Uterus (tissue), 4 donors: ENCODE data around the gene HACE1. TPM values are rescaled to one million over a fixed set of nuclear protein-coding genes. Genes with fewer than 3 reads are reported as not detected.
"Not testable (repeated sequence)": the region's sequence is repeated elsewhere in the genome, so short reads cannot be mapped to it uniquely, and the experiment has no call there.

Experiments
- DNase-seq, 2 donors: peaks; one replicate each; pipeline ENCODE4 v3.0.0-alpha.2; 2019 to 2020
- H3K27ac ChIP-seq, 2 donors: fragments of 200-600 bp; sonication (generic); 1 replicate in 1 of 2; 2 replicates in 1 of 2; pipeline ENCODE4 v1.5.1; 2016 to 2018
- H3K27me3 ChIP-seq, 2 donors: fragments of 200-600 bp; sonication (generic); one replicate each; pipeline ENCODE4 v1.5.1; 2018 to 2019; ENCODE audit warnings: control low read depth in 1 of 2
- H3K36me3 ChIP-seq, 2 donors: fragments of 200-600 bp; sonication (generic); one replicate each; pipeline ENCODE4 v1.5.1; 2019; ENCODE audit warnings: control low read depth in 1 of 2
- H3K4me1 ChIP-seq, 2 donors: fragments of 200-600 bp; sonication (generic); one replicate each; pipeline ENCODE4 v1.5.1; 2018 to 2019; ENCODE audit warnings: control low read depth in 1 of 2
- H3K4me3 ChIP-seq, 2 donors: fragments of 200-600 bp; sonication (generic); 1 replicate in 1 of 2; 2 replicates in 1 of 2; pipeline ENCODE4 v1.5.1; 2018 to 2019; ENCODE audit warnings: mild to moderate bottlenecking in 1 of 2
- H3K9me3 ChIP-seq, 2 donors: fragments of 200-600 bp; sonication (generic); one replicate each; pipeline ENCODE4 v1.5.1; 2019; ENCODE audit warnings: control low read depth in 1 of 2
- POLR2A ChIP-seq, 2 donors: fragments of 450-650 bp; IDR thresholded peaks; one replicate each; pipeline ENCODE4 v1.6.1; 2016; ENCODE audit warnings: antibody characterized with exemption in 2 of 2, mild to moderate bottlenecking in 1 of 2, moderate library complexity in 1 of 2
- intact Hi-C: fragments of 100-400 bp; cut with DNase I; formaldehyde crosslinking; loops from one replicate; pipeline ENCODE4 v1.15.1; 2023; ENCODE audit warnings: low total_unique reads
- total RNA-seq, 4 donors: library from RNA; depleted of rRNA in 3 of 4; stranded (reverse); fragments of >200 nt in 3 of 4; gene quantifications; one replicate each; pipeline versions ENCODE4 v1.1.0 to v1.2.4, GENCODE V29; 2014 to 2023
- TF ChIP-seq, protein P1 (sequence below), 4 experiments: fragments of 200-600 bp in 2 of 4; fragments of 450-650 bp in 2 of 4; sonication (generic) in 2 of 4; IDR thresholded peaks; one replicate each; pipeline ENCODE4 v1.5.1; 2016 to 2019; ENCODE audit warnings: antibody characterized with exemption in 4 of 4, mild to moderate bottlenecking in 2 of 4, moderate library complexity in 1 of 4
- donor health status: DM: yes; HTN: yes; CAD: no.

The HACE1 gene
- total RNA-seq, 4 donors from 2014 or later: 15.9 to 44.3 (median 26.8) TPM

DNA sequence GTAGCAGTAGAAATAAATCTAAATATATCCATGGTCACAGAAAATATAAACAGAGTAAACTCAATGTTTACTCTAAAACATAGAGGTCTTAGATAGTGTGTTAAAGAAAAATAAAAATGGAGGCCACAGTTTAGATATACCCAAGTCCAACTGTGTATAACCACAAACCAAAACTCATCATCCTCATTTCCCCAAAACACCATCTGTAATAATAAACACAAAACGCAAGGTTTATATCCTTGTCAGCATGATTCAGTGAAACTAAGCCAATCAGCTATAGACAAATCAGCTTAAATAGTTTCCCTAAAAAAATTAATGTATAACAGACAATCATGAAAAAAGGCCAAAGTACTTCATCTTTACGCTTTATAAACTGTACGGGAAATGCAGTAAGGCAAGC lies 2.7 kb upstream of the HACE1 start:
- Histone ChIP-seq H3K36me3 (no peaks in the 10 kb centered on the region), H3K4me1 (no peaks in the 10 kb centered on the region)
- intact Hi-C loops: no loop called here

DNA sequence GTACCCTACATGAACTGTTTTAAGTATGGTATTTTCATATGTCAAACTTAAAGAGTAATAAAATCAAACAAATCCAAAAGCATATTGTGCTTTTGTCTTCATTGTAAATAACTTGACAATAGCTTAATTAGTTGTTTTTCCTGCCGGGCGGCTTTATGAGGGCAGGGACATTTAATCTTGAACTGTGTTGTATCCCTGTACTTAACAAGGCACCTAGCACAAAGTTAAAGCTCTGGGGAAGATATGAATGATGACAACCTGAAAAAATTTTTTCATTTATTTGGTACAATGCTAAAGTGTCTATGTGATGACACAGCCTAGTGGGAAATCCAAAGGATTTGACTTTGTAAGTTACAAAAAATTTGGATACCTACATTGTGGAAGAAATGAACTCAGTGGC lies 502 bp upstream of the HACE1 start:
- no peaks in the 10 kb centered on the region for H3K27me3 ChIP-seq
- peak overlapping the region; percentile 80 to 83 for H3K27ac ChIP-seq
- H3K36me3 ChIP-seq: no peaks in the 10 kb centered on the region
- no peak for DNase-seq
- H3K4me1 ChIP-seq: no peaks in the 10 kb centered on the region
- no peaks in the 10 kb centered on the region for H3K9me3 ChIP-seq
- peak overlapping the region; percentile 63 to 80 for H3K4me3 ChIP-seq
- no peak for TF ChIP-seq POLR2A (IDR thresholded peaks at IDR 0.05)
- TF ChIP-seq, protein P1, sequence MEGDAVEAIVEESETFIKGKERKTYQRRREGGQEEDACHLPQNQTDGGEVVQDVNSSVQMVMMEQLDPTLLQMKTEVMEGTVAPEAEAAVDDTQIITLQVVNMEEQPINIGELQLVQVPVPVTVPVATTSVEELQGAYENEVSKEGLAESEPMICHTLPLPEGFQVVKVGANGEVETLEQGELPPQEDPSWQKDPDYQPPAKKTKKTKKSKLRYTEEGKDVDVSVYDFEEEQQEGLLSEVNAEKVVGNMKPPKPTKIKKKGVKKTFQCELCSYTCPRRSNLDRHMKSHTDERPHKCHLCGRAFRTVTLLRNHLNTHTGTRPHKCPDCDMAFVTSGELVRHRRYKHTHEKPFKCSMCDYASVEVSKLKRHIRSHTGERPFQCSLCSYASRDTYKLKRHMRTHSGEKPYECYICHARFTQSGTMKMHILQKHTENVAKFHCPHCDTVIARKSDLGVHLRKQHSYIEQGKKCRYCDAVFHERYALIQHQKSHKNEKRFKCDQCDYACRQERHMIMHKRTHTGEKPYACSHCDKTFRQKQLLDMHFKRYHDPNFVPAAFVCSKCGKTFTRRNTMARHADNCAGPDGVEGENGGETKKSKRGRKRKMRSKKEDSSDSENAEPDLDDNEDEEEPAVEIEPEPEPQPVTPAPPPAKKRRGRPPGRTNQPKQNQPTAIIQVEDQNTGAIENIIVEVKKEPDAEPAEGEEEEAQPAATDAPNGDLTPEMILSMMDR (IDR thresholded peaks at IDR 0.05): no peak
- intact Hi-C loops: no loop called here

More for the DNA sequence above, 2.7 kb upstream of the HACE1 start:
- Histone ChIP-seq H3K9me3 (no peaks in the 10 kb centered on the region), H3K27me3 (no peaks in the 10 kb centered on the region), H3K4me3 (no peak overlapping the region), H3K27ac (no peak overlapping the region)
- DNase-seq: no peak
- TF ChIP-seq, protein P1 (IDR thresholded peaks at IDR 0.05): no peak
- no peak for TF ChIP-seq POLR2A (IDR thresholded peaks at IDR 0.05)

DNA sequence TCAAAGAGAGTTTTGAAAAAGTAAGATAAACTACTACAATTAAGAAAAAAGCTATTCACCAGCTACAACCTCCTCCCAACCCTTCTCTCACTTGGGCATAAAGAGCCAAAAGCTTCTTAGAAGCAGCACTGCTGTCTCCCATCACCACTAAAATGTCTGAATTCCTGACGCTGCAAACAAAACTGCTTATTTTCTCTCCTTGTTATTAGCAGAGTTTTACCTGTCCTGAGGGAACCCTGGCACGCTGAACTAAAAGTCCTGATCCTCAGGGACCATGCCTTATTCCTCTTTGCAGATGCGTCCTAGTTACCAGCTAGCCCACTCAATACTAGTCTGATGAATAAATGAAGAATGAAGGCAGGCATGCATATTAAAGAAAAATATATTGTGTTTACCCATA lies 1.1 kb downstream of the HACE1 start:
- intact Hi-C loops: no loop called here
- H3K27ac ChIP-seq: peak overlapping the region in 1 of 2 donors; percentile 83

DNA sequence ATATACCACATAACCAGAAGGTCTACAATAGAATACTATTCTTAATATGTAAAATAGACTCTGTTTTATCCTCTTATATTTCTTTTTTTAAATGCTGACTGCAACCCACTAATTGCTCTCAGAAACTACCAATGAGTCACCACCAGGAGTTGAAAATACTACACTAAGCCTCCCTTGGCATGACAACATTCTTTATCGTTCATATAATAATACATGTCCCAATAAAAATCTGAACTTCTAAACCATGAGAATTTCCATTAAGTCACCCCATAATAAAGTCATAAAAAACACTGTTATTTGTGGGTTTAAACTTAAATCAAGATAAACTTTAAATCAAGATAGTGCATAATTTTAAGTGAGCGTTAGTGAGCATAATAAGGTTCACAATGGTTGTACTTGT lies 4.2 kb downstream of the HACE1 start:
- TF ChIP-seq, protein P1 (IDR thresholded peaks at IDR 0.05): no peak
- TF ChIP-seq POLR2A (IDR thresholded peaks at IDR 0.05): no peak
- Histone ChIP-seq H3K9me3 (no peaks in the 10 kb centered on the region), H3K4me1 (no peaks in the 10 kb centered on the region), H3K36me3 (no peaks in the 10 kb centered on the region), H3K4me3 (no peak overlapping the region), H3K27ac (no peak overlapping the region), H3K27me3 (no peaks in the 10 kb centered on the region)
- DNase-seq: no peak
- intact Hi-C loops: no loop called here

More for the DNA sequence above, 1.1 kb downstream of the HACE1 start:
- Histone ChIP-seq H3K9me3 (no peaks in the 10 kb centered on the region), H3K4me3 (peak overlapping the region; percentile 63 to 80), H3K4me1 (no peaks in the 10 kb centered on the region), H3K36me3 (no peaks in the 10 kb centered on the region), H3K27me3 (no peaks in the 10 kb centered on the region)
- no peak for DNase-seq
- no peak for TF ChIP-seq POLR2A (IDR thresholded peaks at IDR 0.05)
- TF ChIP-seq, protein P1 (IDR thresholded peaks at IDR 0.05): no peak

DNA sequence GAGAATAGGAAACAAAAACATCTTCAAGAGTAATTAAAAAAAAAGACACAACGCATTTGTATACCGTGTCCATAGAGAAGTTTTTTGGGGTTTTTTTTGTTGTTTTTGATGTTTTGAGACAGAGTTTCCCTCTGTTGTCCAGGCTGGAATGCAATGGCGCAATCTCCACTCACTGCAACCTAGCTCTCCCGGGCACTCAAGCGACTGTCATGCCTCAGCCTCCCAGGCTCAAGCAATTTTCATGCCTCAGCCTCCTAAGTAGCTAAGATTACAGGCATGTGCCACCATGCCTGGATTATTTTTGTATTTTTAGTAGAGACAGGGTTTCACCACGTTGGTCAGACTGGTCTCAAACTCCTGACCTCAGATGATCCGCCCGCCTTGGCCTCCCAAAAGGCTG lies 12.0 kb downstream of the HACE1 start:
- H3K4me3 ChIP-seq, H3K27ac ChIP-seq, H3K4me1 ChIP-seq, DNase-seq, H3K9me3 ChIP-seq, H3K36me3 ChIP-seq, intact Hi-C loops, H3K27me3 ChIP-seq: not testable (repeated sequence)

DNA sequence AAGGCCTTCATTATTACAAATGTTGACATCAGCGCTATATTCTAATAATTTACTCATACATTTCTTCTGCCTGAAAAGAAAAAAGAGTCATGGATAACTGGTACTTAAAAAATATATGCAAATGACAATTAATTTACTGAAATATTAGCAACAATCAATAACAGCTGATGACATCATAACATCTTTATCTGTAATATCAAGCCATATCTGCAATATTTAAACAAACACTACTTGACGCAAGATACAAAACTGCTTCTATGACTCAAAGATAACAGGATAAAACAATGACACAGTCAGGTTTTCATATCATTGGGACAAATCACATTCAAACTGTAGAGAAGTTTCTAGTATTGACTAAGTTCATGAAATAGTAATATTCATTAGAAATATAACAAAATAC lies 16.5 kb downstream of the HACE1 start:
- Histone ChIP-seq H3K27ac (no peak overlapping the region), H3K27me3 (no peaks in the 10 kb centered on the region), H3K36me3 (no peaks in the 10 kb centered on the region), H3K9me3 (no peaks in the 10 kb centered on the region), H3K4me1 (no peaks in the 10 kb centered on the region), H3K4me3 (no peak overlapping the region)
- TF ChIP-seq, protein P1 (IDR thresholded peaks at IDR 0.05): no peak
- TF ChIP-seq POLR2A (IDR thresholded peaks at IDR 0.05): no peak
- no peak for DNase-seq
- intact Hi-C loops: no loop called here
